Ishikawa (cell line): ENCODE results near the gene RANBP3L.

ENCODE experiments used
- CREB1 ChIP-seq: IDR thresholded peaks from 2 replicates; pipeline ENCODE4 v1.6.1; 2012; ENCODE audit warnings: low read depth
- EP300 ChIP-seq: IDR thresholded peaks from 2 replicates; pipeline ENCODE4 v1.6.1; 2012; ENCODE audit warnings: borderline replicate concordance
- FOXM1 ChIP-seq: IDR thresholded peaks from 2 replicates; pipeline ENCODE4 v1.6.1; 2012; ENCODE audit warnings: low read depth, borderline replicate concordance
- NFIC ChIP-seq: IDR thresholded peaks from 2 replicates; pipeline ENCODE4 v1.6.1; 2012
- TCF12 ChIP-seq: IDR thresholded peaks from 2 replicates; pipeline ENCODE4 v1.6.1; 2012; ENCODE audit warnings: low read depth
- YY1 ChIP-seq: IDR thresholded peaks from 2 replicates; pipeline ENCODE4 v1.6.1; 2012; ENCODE audit warnings: low read depth
- TF ChIP-seq, protein P1 (sequence below): IDR thresholded peaks from 2 replicates; pipeline ENCODE4 v1.6.1; 2012
- TF ChIP-seq, protein P2 (sequence below): IDR thresholded peaks from 2 replicates; pipeline ENCODE4 v1.6.1; 2012; ENCODE audit warnings: low read depth, mild to moderate bottlenecking

GRCh38 chr5:36270876-36271575, 30.7 kb downstream of the RANBP3L start:
- TF ChIP-seq NFIC = no peak
- TF ChIP-seq, protein P1, sequence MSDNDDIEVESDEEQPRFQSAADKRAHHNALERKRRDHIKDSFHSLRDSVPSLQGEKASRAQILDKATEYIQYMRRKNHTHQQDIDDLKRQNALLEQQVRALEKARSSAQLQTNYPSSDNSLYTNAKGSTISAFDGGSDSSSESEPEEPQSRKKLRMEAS = no peak
- TF ChIP-seq, protein P2, sequence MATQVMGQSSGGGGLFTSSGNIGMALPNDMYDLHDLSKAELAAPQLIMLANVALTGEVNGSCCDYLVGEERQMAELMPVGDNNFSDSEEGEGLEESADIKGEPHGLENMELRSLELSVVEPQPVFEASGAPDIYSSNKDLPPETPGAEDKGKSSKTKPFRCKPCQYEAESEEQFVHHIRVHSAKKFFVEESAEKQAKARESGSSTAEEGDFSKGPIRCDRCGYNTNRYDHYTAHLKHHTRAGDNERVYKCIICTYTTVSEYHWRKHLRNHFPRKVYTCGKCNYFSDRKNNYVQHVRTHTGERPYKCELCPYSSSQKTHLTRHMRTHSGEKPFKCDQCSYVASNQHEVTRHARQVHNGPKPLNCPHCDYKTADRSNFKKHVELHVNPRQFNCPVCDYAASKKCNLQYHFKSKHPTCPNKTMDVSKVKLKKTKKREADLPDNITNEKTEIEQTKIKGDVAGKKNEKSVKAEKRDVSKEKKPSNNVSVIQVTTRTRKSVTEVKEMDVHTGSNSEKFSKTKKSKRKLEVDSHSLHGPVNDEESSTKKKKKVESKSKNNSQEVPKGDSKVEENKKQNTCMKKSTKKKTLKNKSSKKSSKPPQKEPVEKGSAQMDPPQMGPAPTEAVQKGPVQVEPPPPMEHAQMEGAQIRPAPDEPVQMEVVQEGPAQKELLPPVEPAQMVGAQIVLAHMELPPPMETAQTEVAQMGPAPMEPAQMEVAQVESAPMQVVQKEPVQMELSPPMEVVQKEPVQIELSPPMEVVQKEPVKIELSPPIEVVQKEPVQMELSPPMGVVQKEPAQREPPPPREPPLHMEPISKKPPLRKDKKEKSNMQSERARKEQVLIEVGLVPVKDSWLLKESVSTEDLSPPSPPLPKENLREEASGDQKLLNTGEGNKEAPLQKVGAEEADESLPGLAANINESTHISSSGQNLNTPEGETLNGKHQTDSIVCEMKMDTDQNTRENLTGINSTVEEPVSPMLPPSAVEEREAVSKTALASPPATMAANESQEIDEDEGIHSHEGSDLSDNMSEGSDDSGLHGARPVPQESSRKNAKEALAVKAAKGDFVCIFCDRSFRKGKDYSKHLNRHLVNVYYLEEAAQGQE = no peak
- TF ChIP-seq EP300 = no peak
- no peak for TF ChIP-seq YY1
- no peak for TF ChIP-seq TCF12
- no peak for TF ChIP-seq FOXM1
- no peak for TF ChIP-seq CREB1
